GM12801 (cell line): Measurements from ENCODE around the gene YIPF2.

Experiments used
- TF ChIP-seq, protein P1 (sequence below): IDR thresholded peaks from one replicate; pipeline ENCODE4 v1.5.1; 2011; ENCODE audit warnings: control low read depth; ENCODE audit not compliant: insufficient read length; ENCODE audit errors: extremely low read depth

Gene YIPF2

DNA sequence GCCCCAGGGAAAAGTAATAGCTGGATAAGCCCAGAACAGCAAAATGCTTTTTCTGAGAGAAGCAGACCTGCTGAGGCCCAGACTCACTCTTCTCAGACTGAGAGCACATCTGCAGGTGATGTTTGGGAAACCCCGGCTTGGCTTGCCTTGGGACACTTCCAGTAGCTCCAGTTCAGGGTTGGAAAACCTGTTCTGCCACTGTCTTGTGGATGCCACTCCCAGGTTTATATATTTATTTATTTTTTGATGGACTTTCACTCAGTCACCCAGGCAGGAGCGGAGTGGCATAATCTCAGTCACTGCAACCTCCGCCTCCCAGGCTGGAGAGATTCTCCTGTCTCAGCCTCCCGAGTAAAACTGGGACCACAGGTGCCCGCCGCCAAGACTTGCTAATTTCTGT is 24.4 kb upstream of the YIPF2 start:
- TF ChIP-seq, protein P1, sequence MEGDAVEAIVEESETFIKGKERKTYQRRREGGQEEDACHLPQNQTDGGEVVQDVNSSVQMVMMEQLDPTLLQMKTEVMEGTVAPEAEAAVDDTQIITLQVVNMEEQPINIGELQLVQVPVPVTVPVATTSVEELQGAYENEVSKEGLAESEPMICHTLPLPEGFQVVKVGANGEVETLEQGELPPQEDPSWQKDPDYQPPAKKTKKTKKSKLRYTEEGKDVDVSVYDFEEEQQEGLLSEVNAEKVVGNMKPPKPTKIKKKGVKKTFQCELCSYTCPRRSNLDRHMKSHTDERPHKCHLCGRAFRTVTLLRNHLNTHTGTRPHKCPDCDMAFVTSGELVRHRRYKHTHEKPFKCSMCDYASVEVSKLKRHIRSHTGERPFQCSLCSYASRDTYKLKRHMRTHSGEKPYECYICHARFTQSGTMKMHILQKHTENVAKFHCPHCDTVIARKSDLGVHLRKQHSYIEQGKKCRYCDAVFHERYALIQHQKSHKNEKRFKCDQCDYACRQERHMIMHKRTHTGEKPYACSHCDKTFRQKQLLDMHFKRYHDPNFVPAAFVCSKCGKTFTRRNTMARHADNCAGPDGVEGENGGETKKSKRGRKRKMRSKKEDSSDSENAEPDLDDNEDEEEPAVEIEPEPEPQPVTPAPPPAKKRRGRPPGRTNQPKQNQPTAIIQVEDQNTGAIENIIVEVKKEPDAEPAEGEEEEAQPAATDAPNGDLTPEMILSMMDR, result no peak

DNA sequence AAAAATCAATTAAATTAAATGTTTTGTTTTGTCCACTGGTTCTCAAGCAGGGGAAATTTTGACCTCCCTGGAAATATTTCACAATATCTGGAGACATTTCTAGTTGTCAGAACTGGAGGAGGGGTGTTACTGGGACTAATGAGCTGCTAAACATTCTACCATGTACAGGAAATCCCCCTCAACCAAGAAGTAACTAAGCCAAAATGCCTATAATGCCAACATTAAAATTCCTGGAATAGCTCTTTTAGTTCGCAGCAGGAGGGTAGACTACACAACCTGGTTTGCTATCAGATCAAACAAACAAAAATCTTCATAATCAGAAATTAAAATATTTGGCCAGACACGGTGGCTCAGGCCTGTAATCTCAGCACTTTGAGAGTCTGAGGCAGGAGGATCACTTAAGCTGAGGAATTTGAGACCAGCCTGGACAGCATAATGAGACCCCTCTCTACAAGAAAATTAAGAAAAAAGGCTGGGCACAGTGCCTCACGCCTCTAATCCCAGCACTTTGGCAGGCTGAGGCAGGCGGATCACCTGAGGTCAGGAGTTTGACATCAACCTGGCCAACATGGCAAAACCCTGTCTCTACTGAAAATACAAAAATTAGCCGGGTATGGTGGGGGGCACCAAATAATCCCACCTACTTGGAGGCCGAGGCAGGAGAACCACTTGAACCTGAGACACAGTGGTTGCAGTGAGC is 18.7 kb upstream of the YIPF2 start:
- TF ChIP-seq, protein P1, result no peak

DNA sequence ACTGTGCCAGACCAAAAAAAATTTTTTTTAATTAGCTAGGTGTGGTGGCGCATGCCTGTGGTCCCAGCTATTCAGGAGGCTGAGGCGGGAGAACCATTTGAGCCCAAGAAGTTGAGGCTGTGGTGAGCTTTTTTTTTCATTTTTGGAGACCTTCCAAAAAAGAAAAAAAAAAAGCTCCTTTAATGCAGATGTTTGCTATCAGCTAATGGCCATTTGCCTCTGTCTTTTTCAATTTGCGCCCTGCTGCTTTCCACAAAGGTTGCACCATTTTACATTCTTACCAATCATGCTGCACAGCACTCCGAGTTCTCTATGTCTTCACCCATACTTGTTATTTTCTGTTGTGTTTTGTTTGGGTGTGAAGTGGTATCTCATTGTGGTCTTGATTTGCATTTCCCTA is 16.8 kb upstream of the YIPF2 start:
- TF ChIP-seq, protein P1, result no peak

GRCh38 chr19:10936661-10937084 is 8.2 kb upstream of the YIPF2 start:
- TF ChIP-seq, protein P1, result no peak

DNA sequence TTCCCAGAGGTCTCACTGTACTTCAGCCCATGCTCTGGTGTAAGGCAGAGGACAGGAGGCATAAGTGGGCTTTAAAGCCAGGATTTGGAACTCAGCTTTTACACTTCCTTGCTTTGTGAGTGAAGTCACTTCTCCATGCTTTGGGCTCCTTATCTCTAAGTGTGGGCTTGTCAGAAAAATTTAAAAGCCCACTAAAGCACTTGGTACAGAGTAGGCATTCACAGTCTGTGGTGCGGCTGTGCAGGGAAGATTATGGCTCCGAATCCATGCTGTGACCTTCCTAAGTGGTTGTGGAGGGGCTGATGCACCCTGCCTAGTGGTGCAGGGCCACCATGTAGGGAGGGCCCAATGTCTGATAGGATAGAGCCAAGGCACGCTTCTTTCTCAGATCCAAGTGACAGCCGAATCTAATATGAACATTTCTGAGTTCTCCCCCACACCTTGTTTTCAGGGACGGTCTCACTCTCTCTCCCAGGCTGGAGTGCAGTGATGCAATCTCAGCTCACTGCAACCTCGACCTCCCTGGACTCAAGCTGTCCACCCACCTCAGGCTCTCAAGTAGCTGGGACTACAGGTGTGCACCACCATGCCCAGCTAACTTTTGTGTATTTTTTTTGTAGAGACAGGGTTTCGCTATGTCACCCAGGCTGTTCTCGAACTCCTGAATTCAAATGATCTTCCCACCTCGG is 7.1 kb upstream of the YIPF2 start:
- TF ChIP-seq, protein P1, result no peak

DNA sequence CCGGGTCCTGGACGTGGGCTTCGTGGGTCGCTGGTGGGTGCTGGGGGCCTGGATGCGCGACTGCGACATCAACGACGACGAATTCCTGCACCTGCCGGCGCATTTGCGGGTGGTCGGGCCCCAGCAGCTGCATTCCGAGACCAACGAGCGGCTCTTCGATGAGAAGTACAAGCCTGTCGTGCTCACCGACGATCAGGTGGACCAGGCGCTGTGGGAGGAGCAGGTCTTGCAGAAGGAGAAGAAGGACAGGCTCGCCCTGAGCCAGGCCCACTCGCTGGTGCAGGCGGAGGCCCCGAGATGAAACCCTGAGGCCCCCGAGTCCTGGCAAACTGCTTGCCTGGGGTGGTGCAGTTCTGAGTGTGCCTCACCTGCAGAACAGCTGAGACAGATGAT is 959 bp upstream of the YIPF2 start:
- TF ChIP-seq, protein P1, result no peak

DNA sequence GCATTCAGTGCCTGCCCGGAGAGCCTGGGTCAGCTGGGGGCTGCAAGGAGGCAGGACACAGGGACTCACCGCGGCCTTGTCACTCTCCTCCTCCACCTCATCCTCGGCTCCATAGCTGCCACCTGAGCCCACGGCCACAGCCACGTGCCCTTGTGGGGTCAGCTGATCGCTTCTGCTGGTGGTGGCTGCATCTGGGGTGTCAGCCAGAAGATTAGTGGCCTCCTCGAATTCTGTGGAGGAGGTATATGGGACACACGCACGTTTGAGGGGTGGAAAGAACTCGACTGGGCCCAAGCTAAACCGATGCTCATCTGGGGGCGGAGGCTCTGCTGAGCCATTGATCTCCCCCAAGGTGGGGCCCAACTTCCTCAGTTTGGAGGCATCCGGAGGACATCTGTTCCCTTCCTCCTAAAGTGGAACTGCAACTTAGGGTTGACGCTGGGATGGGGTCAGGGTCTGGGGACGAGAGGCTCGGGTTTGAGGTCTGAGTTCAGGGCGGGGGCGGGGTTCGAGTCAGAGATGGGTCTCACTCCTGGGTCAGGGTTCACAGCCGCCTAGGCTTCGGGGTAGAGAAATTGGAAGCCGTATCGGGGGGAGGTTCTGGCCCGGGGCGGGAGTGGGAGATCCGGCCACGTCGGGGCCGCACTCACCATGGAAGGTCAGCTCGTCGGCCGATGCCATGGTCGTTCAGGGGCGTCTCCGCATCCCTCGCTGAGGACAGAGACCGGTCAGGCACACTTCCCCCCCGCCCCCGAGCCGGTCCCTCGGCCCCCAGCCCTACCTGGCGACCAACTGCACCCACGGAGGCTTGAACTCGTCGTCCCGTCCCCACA is 493 bp downstream of the YIPF2 start:
- TF ChIP-seq, protein P1, result no peak
